ENCODE measurements around the gene GCM1. TPM values are rescaled to one million over a fixed set of nuclear protein-coding genes. Genes with fewer than 3 reads are reported as not detected.

GCM1 gene
- polyA plus RNA-seq, 1 experiment = not detected

GRCh38 chr6:53152576-53152975 lies 3.9 kb upstream of the GCM1 start:
- CTCF ChIA-PET = no interaction called here
- no peaks in the 10 kb centered on the region for H3K27me3 ChIP-seq (ENCODE audit: control insufficient read depth, insufficient read depth, low read length)
- DNase-seq (ENCODE audit: low read depth) = no peak
- no peak for TF ChIP-seq CTCF (IDR thresholded peaks at IDR 0.05; ENCODE audit: insufficient read depth, low read depth, low read length)
- H3K4me3 ChIP-seq (ENCODE audit: low read depth, low read length) = no peak overlapping the region
- no peaks in the 10 kb centered on the region for H3K36me3 ChIP-seq (ENCODE audit: control insufficient read depth, insufficient read depth, low read length)
- POLR2A ChIA-PET = no interaction called here

- H3K27me3 ChIP-seq (ENCODE audit: control insufficient read depth, insufficient read depth, low read length) = no peaks in the 10 kb centered on the region
- POLR2A ChIA-PET = no interaction called here
- peak; percentile 35 for TF ChIP-seq CTCF (IDR thresholded peaks at IDR 0.05; ENCODE audit: insufficient read depth, low read depth, low read length)
- no peak overlapping the region for H3K4me3 ChIP-seq (ENCODE audit: low read depth, low read length)
- no peaks in the 10 kb centered on the region for H3K36me3 ChIP-seq (ENCODE audit: control insufficient read depth, insufficient read depth, low read length)
- CTCF ChIA-PET = no interaction called here
- no peak for DNase-seq (ENCODE audit: low read depth)
Observed at GRCh38 chr6:53151676-53152075, 3.0 kb upstream of the GCM1 start.

GRCh38 chr6:53144802-53145201 lies 3.8 kb downstream of the GCM1 start:
- Histone ChIP-seq H3K4me3 (ENCODE audit: low read depth, low read length) (no peak overlapping the region), H3K27me3 (ENCODE audit: control insufficient read depth, insufficient read depth, low read length) (peaks cover 4% of the 10 kb centered on the region), H3K36me3 (ENCODE audit: control insufficient read depth, insufficient read depth, low read length) (no peaks in the 10 kb centered on the region)
- no peak for TF ChIP-seq CTCF (IDR thresholded peaks at IDR 0.05; ENCODE audit: insufficient read depth, low read depth, low read length)
- ChIA-PET CTCF (no interaction called here), POLR2A (no interaction called here)
- no peak for DNase-seq (ENCODE audit: low read depth)

GRCh38 chr6:53143710-53144109 lies 4.9 kb downstream of the GCM1 start:
- no peak for DNase-seq (ENCODE audit: low read depth)
- Histone ChIP-seq H3K36me3 (ENCODE audit: control insufficient read depth, insufficient read depth, low read length) (no peaks in the 10 kb centered on the region), H3K4me3 (ENCODE audit: low read depth, low read length) (no peak overlapping the region), H3K27me3 (ENCODE audit: control insufficient read depth, insufficient read depth, low read length) (peaks cover 4% of the 10 kb centered on the region)
- TF ChIP-seq CTCF (IDR thresholded peaks at IDR 0.05; ENCODE audit: insufficient read depth, low read depth, low read length) = no peak
- ChIA-PET CTCF (interaction anchor here (1.6 kb wide), 1 partner anchor 9 kb away, joined by 3 read pairs; no protein-coding TSS in a partner anchor), POLR2A (no interaction called here)

GRCh38 chr6:53142810-53143209 lies 5.8 kb downstream of the GCM1 start:
- Histone ChIP-seq H3K4me3 (ENCODE audit: low read depth, low read length) (no peak overlapping the region), H3K36me3 (ENCODE audit: control insufficient read depth, insufficient read depth, low read length) (no peaks in the 10 kb centered on the region), H3K27me3 (ENCODE audit: control insufficient read depth, insufficient read depth, low read length) (peaks cover 4% of the 10 kb centered on the region)
- no peak for TF ChIP-seq CTCF (IDR thresholded peaks at IDR 0.05; ENCODE audit: insufficient read depth, low read depth, low read length)
- CTCF ChIA-PET = interaction anchor here (1.6 kb wide), 1 partner anchor 8 kb away, joined by 3 read pairs; no protein-coding TSS in a partner anchor
- DNase-seq (ENCODE audit: low read depth) = no peak
- POLR2A ChIA-PET = no interaction called here
